Left lung (tissue), 10 donors: ENCODE data around the gene C1QTNF12. TPM values are rescaled to one million over a fixed set of nuclear protein-coding genes. Genes with fewer than 3 reads are reported as not detected.

Experiments used
- ATAC-seq: fragments of 200-7000 bp; cut with Tn5 transposase; one replicate; pipeline ENCODE4 v1.9.1; 2020; ENCODE audit warnings: moderate library complexity
- DNase-seq, 4 donors: peaks; one replicate each; pipeline ENCODE4 v3.0.0-alpha.2; 2013 to 2020
- H3K27ac ChIP-seq, 2 donors: fragments of 200-600 bp; sonication (generic) in 1 of 2; one replicate each; pipeline versions ENCODE4 v1.5.0 to v1.8.0; 2020 to 2021
- H3K27me3 ChIP-seq, 2 donors: fragments of 200-600 bp; sonication (generic) in 1 of 2; one replicate each; pipeline versions ENCODE4 v1.5.0 to v1.8.0; 2020 to 2021
- H3K36me3 ChIP-seq, 2 donors: fragments of 200-600 bp; sonication (generic) in 1 of 2; one replicate each; pipeline versions ENCODE4 v1.5.0 to v1.8.0; 2020 to 2021
- H3K4me1 ChIP-seq, 2 donors: fragments of 200-600 bp; one replicate each; pipeline ENCODE4 v1.8.0; 2021
- H3K4me3 ChIP-seq, 2 donors: fragments of 200-600 bp; sonication (generic) in 1 of 2; one replicate each; pipeline versions ENCODE4 v1.5.0 to v1.8.0; 2020 to 2021; ENCODE audit warnings: mild to moderate bottlenecking in 1 of 2
- H3K9me3 ChIP-seq, 2 donors: fragments of 200-600 bp; sonication (generic) in 1 of 2; one replicate each; pipeline versions ENCODE4 v1.5.0 to v1.8.0; 2020 to 2021
- CTCF ChIP-seq, 2 donors: fragments of 200-600 bp; sonication (generic) in 1 of 2; IDR thresholded peaks; one replicate each; pipeline versions ENCODE4 v1.5.0 to v1.8.0; 2021; ENCODE audit warnings: antibody characterized with exemption in 2 of 2
- intact Hi-C, 2 donors: fragments of 100-400 bp; cut with DNase I; formaldehyde crosslinking; loops; one replicate each; pipeline versions ENCODE4 v1.11.2 to v1.14.2; 2022
- polyA plus RNA-seq, 6 donors: library from polyadenylated mRNA; unstranded; fragments of 120-200 nt; gene quantifications; one replicate each; pipeline ENCODE4 v1.2.1, GENCODE V29; 2013; ENCODE audit not compliant: insufficient read length in 6 of 6
- total RNA-seq, 2 donors: library from RNA; stranded (reverse); fragmentation: NEBNext Ultra II Directional; extraction: Animal tissue kit (Norgen Biotek cat#: 25700); gene quantifications; one replicate each; pipeline ENCODE4 v1.2.1, GENCODE V29; 2021
- donor health status: DM: no; HTN: yes; CAD: no.
- donor health status: DM: no; HTN: no; CAD: no.

The C1QTNF12 gene
- total and polyA plus RNA-seq, 8 donors: 0.52 to 2.2 (median 0.94) TPM

GRCh38 chr1:1234180-1234808, 12.2 kb downstream of the C1QTNF12 start:
- no peak overlapping the region for H3K27ac ChIP-seq
- no peak for TF ChIP-seq CTCF (IDR thresholded peaks at IDR 0.05)
- H3K9me3 ChIP-seq: no peaks in the 10 kb centered on the region
- H3K36me3 ChIP-seq: peaks cover 0 to 8% of the 10 kb centered on the region in 2 donors
- peaks cover 21 to 32% of the 10 kb centered on the region in 2 donors for H3K27me3 ChIP-seq
- ATAC-seq (no peak), DNase-seq (no peak)
- intact Hi-C loops: no loop called here
- H3K4me1 ChIP-seq: peaks cover 5 to 37% of the 10 kb centered on the region in 2 donors
- H3K4me3 ChIP-seq: no peak overlapping the region

DNA sequence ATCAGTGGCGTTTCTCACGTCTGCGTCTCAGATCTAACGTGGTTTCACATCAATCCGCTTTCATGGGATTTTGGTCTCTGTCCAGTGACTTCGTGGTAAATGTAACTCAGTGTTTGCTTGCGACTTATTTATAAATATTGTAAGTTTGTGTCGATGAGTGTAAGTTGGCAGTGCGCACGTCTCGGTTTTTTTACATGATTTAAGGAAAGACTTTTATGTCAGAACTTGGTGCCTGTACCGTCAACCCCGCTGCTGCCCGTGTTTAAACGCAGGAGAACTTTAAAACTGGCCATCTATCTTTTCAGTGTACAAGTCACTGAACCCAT, 13.0 kb downstream of the C1QTNF12 start:
- ATAC-seq: no peak
- peaks cover 0 to 16% of the 10 kb centered on the region in 2 donors for H3K36me3 ChIP-seq
- peaks cover 5 to 38% of the 10 kb centered on the region in 2 donors for H3K4me1 ChIP-seq
- intact Hi-C loops: no loop called here
- no peak for TF ChIP-seq CTCF (IDR thresholded peaks at IDR 0.05)
- peaks cover 14 to 25% of the 10 kb centered on the region in 2 donors for H3K27me3 ChIP-seq
- peak overlapping the region in 1 of 2 donors; percentile 40 for H3K4me3 ChIP-seq
- DNase-seq: no peak
- H3K27ac ChIP-seq: no peak overlapping the region
- no peaks in the 10 kb centered on the region for H3K9me3 ChIP-seq

DNA sequence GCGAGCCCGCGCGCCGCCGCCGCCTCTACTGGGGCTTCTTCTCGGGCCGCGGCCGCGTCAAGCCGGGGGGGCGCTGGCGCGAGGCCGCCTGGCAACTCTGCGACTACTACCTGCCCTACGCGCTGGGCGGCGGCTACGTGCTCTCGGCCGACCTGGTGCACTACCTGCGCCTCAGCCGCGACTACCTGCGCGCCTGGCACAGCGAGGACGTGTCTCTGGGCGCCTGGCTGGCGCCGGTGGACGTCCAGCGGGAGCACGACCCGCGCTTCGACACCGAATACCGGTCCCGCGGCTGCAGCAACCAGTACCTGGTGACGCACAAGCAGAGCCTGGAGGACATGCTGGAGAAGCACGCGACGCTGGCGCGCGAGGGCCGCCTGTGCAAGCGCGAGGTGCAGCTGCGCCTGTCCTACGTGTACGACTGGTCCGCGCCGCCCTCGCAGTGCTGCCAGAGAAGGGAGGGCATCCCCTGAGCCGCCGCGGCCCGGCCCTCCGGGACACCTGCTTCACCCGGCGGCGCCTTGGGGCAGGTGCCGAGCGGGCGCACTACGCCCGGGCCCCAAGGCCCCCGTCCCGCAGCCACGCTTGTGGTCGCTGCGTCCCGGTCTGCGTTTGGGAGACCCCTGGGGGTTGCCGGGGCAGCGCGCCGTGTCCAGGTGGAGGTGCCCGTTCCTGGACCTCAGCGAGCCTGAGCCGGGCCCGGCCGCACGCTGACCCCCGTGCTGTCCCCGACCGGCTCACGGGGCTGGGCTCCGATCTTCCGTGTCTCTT, 13.5 kb downstream of the C1QTNF12 start:
- no peaks in the 10 kb centered on the region for H3K9me3 ChIP-seq
- intact Hi-C loops: no loop called here
- peaks cover 0 to 21% of the 10 kb centered on the region in 2 donors for H3K36me3 ChIP-seq
- no peak for TF ChIP-seq CTCF (IDR thresholded peaks at IDR 0.05)
- DNase-seq: no peak
- no peak for ATAC-seq
- H3K27me3 ChIP-seq: peaks cover 8 to 19% of the 10 kb centered on the region in 2 donors
- peaks cover 5 to 38% of the 10 kb centered on the region in 2 donors for H3K4me1 ChIP-seq
- peak overlapping the region; percentile 28 to 40 for H3K4me3 ChIP-seq
- no peak overlapping the region for H3K27ac ChIP-seq

GRCh38 chr1:1232208-1232795, 14.2 kb downstream of the C1QTNF12 start, which contains the start of gene B3GALT6:
TSS of gene B3GALT6 (plus strand) at chr1:1232237. CDS start at chr1:1232279, 42 bp downstream.
- Histone ChIP-seq H3K27me3 (peaks cover 1 to 12% of the 10 kb centered on the region in 2 donors), H3K9me3 (no peaks in the 10 kb centered on the region), H3K4me3 (peak within 1 kb of the TSS; percentile 80 to 97), H3K27ac (peak within 1 kb of the TSS; percentile 88), H3K4me1 (peaks cover 5 to 38% of the 10 kb centered on the region in 2 donors), H3K36me3 (peaks cover 0 to 28% of the 10 kb centered on the region in 2 donors)
- ATAC-seq (no peak), DNase-seq (no peak)
- TF ChIP-seq CTCF (IDR thresholded peaks at IDR 0.05): no peak
- intact Hi-C loops: no loop called here
